ENCODE results near the gene MTHFD1L. TPM values are rescaled to one million over a fixed set of nuclear protein-coding genes. Genes with fewer than 3 reads are reported as not detected.

Gene MTHFD1L
- total and polyA plus RNA-seq, 9 of the 15 experiments (the other 6 are each of a cell fraction or from before 2014, with no cell fraction given): 20.9 to 128 (median 61.0) TPM

DNA sequence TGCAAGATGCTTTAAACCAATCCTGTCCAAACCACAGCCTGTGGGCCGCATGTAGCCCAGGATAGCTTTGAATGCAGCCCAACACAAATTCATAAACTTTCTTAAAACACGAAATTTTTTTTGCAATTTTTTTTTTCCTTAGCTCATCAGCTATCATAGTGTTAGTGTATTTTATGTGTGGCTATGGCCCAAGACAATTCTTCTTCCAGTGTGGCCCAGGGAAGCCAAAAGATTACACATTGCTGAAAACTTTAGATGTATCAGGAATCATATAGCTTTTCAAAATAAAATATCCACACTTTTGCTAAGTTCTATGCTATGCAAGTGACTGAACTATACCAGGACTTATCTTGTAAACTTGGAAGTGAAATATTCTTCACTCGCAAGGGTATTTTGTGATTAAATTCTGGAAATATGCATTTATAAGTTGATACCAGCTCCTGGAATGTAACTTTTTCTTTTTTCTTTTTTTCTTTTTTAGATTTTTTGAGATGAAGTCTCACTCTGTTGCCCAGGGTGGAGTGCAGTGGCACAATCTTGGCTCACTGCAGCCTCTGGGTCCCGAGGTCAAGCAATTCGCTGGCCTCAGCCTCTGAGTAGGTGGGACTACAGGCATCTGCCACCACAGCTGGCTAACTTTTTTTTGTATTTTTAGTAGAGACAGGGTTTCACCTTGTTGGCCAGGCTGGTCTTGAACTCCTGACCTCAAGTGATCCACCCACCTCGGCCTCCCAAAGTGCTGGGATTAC is 49.8 kb downstream of the MTHFD1L start (continued):
- TF ChIP-seq, protein P1, sequence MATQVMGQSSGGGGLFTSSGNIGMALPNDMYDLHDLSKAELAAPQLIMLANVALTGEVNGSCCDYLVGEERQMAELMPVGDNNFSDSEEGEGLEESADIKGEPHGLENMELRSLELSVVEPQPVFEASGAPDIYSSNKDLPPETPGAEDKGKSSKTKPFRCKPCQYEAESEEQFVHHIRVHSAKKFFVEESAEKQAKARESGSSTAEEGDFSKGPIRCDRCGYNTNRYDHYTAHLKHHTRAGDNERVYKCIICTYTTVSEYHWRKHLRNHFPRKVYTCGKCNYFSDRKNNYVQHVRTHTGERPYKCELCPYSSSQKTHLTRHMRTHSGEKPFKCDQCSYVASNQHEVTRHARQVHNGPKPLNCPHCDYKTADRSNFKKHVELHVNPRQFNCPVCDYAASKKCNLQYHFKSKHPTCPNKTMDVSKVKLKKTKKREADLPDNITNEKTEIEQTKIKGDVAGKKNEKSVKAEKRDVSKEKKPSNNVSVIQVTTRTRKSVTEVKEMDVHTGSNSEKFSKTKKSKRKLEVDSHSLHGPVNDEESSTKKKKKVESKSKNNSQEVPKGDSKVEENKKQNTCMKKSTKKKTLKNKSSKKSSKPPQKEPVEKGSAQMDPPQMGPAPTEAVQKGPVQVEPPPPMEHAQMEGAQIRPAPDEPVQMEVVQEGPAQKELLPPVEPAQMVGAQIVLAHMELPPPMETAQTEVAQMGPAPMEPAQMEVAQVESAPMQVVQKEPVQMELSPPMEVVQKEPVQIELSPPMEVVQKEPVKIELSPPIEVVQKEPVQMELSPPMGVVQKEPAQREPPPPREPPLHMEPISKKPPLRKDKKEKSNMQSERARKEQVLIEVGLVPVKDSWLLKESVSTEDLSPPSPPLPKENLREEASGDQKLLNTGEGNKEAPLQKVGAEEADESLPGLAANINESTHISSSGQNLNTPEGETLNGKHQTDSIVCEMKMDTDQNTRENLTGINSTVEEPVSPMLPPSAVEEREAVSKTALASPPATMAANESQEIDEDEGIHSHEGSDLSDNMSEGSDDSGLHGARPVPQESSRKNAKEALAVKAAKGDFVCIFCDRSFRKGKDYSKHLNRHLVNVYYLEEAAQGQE (IDR thresholded peaks at IDR 0.05; ENCODE audit: borderline replicate concordance): no peak
- TF ChIP-seq, protein P1 (CRISPR knock-in tag; IDR thresholded peaks at IDR 0.05; ENCODE audit: low read depth): no peak
- no peak for TF ChIP-seq TAF15 (IDR thresholded peaks at IDR 0.05; ENCODE audit: low read depth, low read length)
- TF ChIP-seq IFI16 (CRISPR knock-in tag; IDR thresholded peaks at IDR 0.05): no peak
- TF ChIP-seq TBL1XR1 (IDR thresholded peaks at IDR 0.05; ENCODE audit: low read length in 2 of 2): no peak
- TF ChIP-seq ILK (tag; IDR thresholded peaks at IDR 0.05; ENCODE audit: borderline replicate concordance, low read depth): no peak
- TF ChIP-seq IRF2 (CRISPR knock-in tag; IDR thresholded peaks at IDR 0.05): no peak
- TF ChIP-seq, protein P2, sequence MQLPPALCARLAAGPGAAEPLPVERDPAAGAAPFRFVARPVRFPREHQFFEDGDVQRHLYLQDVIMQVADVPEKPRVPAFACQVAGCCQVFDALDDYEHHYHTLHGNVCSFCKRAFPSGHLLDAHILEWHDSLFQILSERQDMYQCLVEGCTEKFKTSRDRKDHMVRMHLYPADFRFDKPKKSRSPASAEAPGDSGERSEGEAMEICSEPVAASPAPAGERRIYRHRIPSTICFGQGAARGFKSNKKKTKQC (CRISPR knock-in tag; IDR thresholded peaks at IDR 0.05): no peak
- TF ChIP-seq, protein P3, sequence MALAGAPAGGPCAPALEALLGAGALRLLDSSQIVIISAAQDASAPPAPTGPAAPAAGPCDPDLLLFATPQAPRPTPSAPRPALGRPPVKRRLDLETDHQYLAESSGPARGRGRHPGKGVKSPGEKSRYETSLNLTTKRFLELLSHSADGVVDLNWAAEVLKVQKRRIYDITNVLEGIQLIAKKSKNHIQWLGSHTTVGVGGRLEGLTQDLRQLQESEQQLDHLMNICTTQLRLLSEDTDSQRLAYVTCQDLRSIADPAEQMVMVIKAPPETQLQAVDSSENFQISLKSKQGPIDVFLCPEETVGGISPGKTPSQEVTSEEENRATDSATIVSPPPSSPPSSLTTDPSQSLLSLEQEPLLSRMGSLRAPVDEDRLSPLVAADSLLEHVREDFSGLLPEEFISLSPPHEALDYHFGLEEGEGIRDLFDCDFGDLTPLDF (CRISPR knock-in tag; IDR thresholded peaks at IDR 0.05): no peak

All from K562 (cell line).